ENCODE data around the gene FLNB.
A peak's percentile ranks its signal among the peaks of the same experiment; 100 is the strongest.

The FLNB gene

DNA sequence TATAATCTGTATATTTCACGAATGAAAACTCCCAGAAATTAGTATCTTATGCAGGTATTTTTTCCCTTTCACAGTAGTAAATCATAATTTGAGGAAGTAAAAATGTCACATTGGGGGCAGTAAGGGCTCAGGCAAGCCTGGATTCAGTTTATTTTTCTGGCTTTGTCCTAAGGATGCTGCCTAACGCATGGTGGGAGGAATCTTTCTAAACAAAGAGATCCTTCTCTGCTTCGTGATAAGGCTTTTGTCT, 166.9 kb downstream of the FLNB start:
- no peak for DNase-seq
- Histone ChIP-seq H2AK5ac (ENCODE audit: low read length, severe bottlenecking) (no peak overlapping the region), H2AFZ (ENCODE audit: low read depth, low read length) (no peak overlapping the region)

DNA sequence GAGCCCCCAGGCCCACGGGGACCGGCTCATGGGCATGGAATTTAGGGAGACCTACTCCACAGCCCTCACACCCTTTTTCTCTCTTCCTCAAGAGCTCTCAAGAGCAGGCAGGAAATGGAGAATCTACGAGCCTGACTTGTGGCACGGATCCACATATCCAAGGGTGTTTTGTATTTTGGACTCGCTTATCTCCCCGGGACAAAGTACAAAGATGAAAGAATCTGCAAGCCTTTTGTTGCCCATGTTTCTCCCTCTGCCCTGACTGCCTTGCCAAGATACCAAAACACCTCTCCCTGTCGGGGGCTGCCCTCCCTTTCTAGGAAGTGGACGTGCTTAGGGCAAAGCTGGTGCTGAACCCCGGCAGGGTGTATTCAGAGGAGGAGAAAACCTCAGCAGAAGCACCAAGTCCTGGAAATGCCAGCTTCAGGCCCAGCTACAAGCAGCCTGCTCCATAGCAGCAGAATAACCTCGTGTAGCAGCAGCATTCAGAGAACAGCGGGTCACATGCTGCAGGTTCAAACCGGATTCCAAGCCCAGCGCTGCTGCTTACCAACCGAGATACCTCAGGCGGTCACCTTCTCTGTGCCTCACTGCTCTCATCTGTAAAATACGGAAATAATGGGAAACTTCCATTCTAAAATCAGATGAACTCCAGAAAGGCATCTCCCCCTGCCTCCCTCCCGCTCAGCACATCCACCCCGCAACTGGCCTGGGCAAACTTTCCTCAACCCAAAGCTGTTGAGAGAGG, 167.4 kb downstream of the FLNB start:
- Histone ChIP-seq H3K14ac (ENCODE audit: low read length in 2 of 2) (peak overlapping the region in 1 of 2 experiments; percentile 74), H2BK15ac (ENCODE audit: low read depth, poor library complexity, severe bottlenecking) (no peak overlapping the region), H3K4me3 (ENCODE audit: insufficient read depth in 1 of 2, low read depth in 1 of 2, low read length in 2 of 2) (peak overlapping the region in 1 of 2 experiments; percentile 41), H3K23ac (ENCODE audit: low read length in 2 of 2) (peak overlapping the region in 1 of 2 experiments; percentile 74), H3K79me1 (replicated peaks; ENCODE audit: low read length, poor library complexity, severe bottlenecking) (no peaks in the 10 kb centered on the region), H3K9ac (ENCODE audit: low read length) (peak overlapping the region; percentile 48), H3K27ac (ENCODE audit: low read length, poor library complexity, severe bottlenecking) (no peak overlapping the region), H4K8ac (ENCODE audit: low read length) (peak overlapping the region; percentile 50), H2BK120ac (ENCODE audit: low read depth, low read length) (no peak overlapping the region), H3K4ac (ENCODE audit: low read depth in 1 of 2, low read length in 2 of 2) (peak overlapping the region; percentile 7 to 56), H2BK12ac (ENCODE audit: low read length in 2 of 2) (no peak overlapping the region), H3K36me3 (ENCODE audit: control insufficient read depth in 1 of 2, insufficient read depth in 2 of 2, low read depth in 1 of 2, low read length in 2 of 2) (peaks cover 14 to 31% of the 10 kb centered on the region in 2 experiments), H3K9me3 (ENCODE audit: control insufficient read depth, low read length) (no peaks in the 10 kb centered on the region), H2BK5ac (ENCODE audit: low read depth, low read length, poor library complexity, severe bottlenecking) (no peak overlapping the region), H4K91ac (ENCODE audit: low read length) (no peak overlapping the region), H2AK5ac (ENCODE audit: low read length, severe bottlenecking) (no peak overlapping the region), H3K18ac (ENCODE audit: low read depth in 1 of 2, low read length in 2 of 2) (peak overlapping the region in 1 of 2 experiments; percentile 49), H3K27me3 (ENCODE audit: control insufficient read depth in 1 of 2, insufficient read depth in 1 of 2, low read length in 2 of 2) (no peaks in the 10 kb centered on the region), H3K4me2 (ENCODE audit: low read length, poor library complexity, severe bottlenecking) (no peak overlapping the region), H3K4me1 (ENCODE audit: control insufficient read depth, insufficient read depth, low read depth, low read length) (peaks cover 15% of the 10 kb centered on the region), H2AFZ (ENCODE audit: low read depth, low read length) (no peak overlapping the region)
- WGBS = 63% methylated on average over 14 of the region's 18 CpGs
- peak; percentile 37 for DNase-seq

More for the DNA sequence above, 166.9 kb downstream of the FLNB start:
- Histone ChIP-seq H2BK12ac (ENCODE audit: low read length in 2 of 2) (no peak overlapping the region), H3K4me1 (ENCODE audit: control insufficient read depth, insufficient read depth, low read depth, low read length) (peaks cover 12% of the 10 kb centered on the region), H2BK5ac (ENCODE audit: low read depth, low read length, poor library complexity, severe bottlenecking) (no peak overlapping the region), H3K79me1 (replicated peaks; ENCODE audit: low read length, poor library complexity, severe bottlenecking) (no peaks in the 10 kb centered on the region), H3K18ac (ENCODE audit: low read depth in 1 of 2, low read length in 2 of 2) (no peak overlapping the region), H4K91ac (ENCODE audit: low read length) (no peak overlapping the region), H4K8ac (ENCODE audit: low read length) (no peak overlapping the region), H3K36me3 (ENCODE audit: control insufficient read depth in 1 of 2, insufficient read depth in 2 of 2, low read depth in 1 of 2, low read length in 2 of 2) (peaks cover 19 to 36% of the 10 kb centered on the region in 2 experiments), H2BK15ac (ENCODE audit: low read depth, poor library complexity, severe bottlenecking) (no peak overlapping the region), H3K9ac (ENCODE audit: low read length) (peak overlapping the region; percentile 48), H3K23ac (ENCODE audit: low read length in 2 of 2) (no peak overlapping the region), H3K4ac (ENCODE audit: low read depth in 1 of 2, low read length in 2 of 2) (peak overlapping the region in 1 of 2 experiments; percentile 7), H3K4me3 (ENCODE audit: insufficient read depth in 1 of 2, low read depth in 1 of 2, low read length in 2 of 2) (no peak overlapping the region), H3K14ac (ENCODE audit: low read length in 2 of 2) (no peak overlapping the region), H3K27me3 (ENCODE audit: control insufficient read depth in 1 of 2, insufficient read depth in 1 of 2, low read length in 2 of 2) (no peaks in the 10 kb centered on the region), H3K27ac (ENCODE audit: low read length, poor library complexity, severe bottlenecking) (no peak overlapping the region), H2BK120ac (ENCODE audit: low read depth, low read length) (no peak overlapping the region), H3K4me2 (ENCODE audit: low read length, poor library complexity, severe bottlenecking) (no peak overlapping the region), H3K9me3 (ENCODE audit: control insufficient read depth, low read length) (no peaks in the 10 kb centered on the region)
- WGBS = 30% methylated on average over 2 of the region's 3 CpGs

DNA sequence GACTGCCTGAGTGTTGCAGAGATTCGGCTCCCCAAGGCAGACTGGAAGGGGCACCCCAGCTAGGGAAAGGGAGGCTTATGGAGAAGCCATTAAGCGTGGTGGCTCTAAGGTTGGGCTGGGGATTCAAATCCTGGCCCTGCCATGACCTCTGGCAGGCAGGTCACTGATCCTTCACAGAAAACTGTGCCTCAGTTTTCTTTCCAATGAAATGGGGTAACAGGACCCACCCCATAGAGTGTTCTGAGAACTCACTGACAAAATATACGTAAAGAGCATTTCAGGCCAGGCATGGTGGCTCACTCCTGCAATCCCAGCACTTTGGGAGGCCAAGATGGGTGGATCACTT, 167.9 kb downstream of the FLNB start:
- no peak overlapping the region for H3K4me3 ChIP-seq (ENCODE audit: insufficient read depth in 1 of 2, low read depth in 1 of 2, low read length in 2 of 2)
- H2BK5ac ChIP-seq (ENCODE audit: low read depth, low read length, poor library complexity, severe bottlenecking) = no peak overlapping the region
- peak overlapping the region; percentile 48 for H3K9ac ChIP-seq (ENCODE audit: low read length)
- H4K91ac ChIP-seq (ENCODE audit: low read length) = no peak overlapping the region
- no peak overlapping the region for H4K8ac ChIP-seq (ENCODE audit: low read length)
- no peaks in the 10 kb centered on the region for H3K79me1 ChIP-seq (replicated peaks; ENCODE audit: low read length, poor library complexity, severe bottlenecking)
- no peak overlapping the region for H2AK5ac ChIP-seq (ENCODE audit: low read length, severe bottlenecking)
- no peak overlapping the region for H3K4me2 ChIP-seq (ENCODE audit: low read length, poor library complexity, severe bottlenecking)
- no peak for DNase-seq
- no peak overlapping the region for H2AFZ ChIP-seq (ENCODE audit: low read depth, low read length)
- H2BK15ac ChIP-seq (ENCODE audit: low read depth, poor library complexity, severe bottlenecking) = no peak overlapping the region
- H3K4ac ChIP-seq (ENCODE audit: low read depth in 1 of 2, low read length in 2 of 2) = no peak overlapping the region
- no peak overlapping the region for H2BK120ac ChIP-seq (ENCODE audit: low read depth, low read length)
- peaks cover 8 to 28% of the 10 kb centered on the region in 2 experiments for H3K36me3 ChIP-seq (ENCODE audit: control insufficient read depth in 1 of 2, insufficient read depth in 2 of 2, low read depth in 1 of 2, low read length in 2 of 2)
- H2BK12ac ChIP-seq (ENCODE audit: low read length in 2 of 2) = no peak overlapping the region
- H3K27ac ChIP-seq (ENCODE audit: low read length, poor library complexity, severe bottlenecking) = no peak overlapping the region
- H3K18ac ChIP-seq (ENCODE audit: low read depth in 1 of 2, low read length in 2 of 2) = no peak overlapping the region
- no peak overlapping the region for H3K14ac ChIP-seq (ENCODE audit: low read length in 2 of 2)
- H3K9me3 ChIP-seq (ENCODE audit: control insufficient read depth, low read length) = no peaks in the 10 kb centered on the region
- peaks cover 15% of the 10 kb centered on the region for H3K4me1 ChIP-seq (ENCODE audit: control insufficient read depth, insufficient read depth, low read depth, low read length)
- WGBS = 98% methylated on average over 3 of the region's 3 CpGs
- peak overlapping the region in 1 of 2 experiments; percentile 50 for H3K23ac ChIP-seq (ENCODE audit: low read length in 2 of 2)
- peaks cover 0 to 4% of the 10 kb centered on the region in 2 experiments for H3K27me3 ChIP-seq (ENCODE audit: control insufficient read depth in 1 of 2, insufficient read depth in 1 of 2, low read length in 2 of 2)

DNA sequence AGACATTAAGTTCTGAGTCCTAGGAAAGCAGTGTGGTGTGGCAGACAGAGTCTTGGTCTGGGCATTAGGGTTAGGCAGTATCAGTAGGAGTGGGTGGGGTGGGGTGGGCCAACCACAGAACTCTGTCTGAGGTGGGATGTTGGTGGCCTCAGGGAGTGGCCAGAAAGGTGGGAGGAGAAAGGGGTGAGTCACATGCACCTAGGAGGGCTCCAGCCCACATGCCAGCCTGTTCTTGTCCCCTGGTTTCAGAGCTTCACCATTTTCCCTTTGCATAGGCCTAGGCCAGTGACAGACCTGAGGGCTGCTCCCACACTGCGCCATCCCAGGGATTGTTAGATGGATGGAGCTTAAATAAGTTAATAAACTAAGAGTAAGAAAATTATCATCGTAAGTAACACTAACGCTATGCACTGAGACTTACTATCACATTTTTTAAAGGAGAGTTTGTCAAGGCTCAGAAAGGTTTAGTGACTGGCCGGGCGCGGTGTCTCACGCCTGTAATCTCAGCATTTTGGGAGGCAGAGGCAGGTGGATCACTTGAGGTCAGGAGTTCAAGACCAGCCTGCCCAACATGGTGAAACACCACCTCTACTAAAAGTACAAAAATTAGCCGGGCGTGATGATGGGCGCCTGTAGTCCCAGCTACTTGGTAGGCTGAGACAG, 168.7 kb downstream of the FLNB start:
- Histone ChIP-seq H3K27ac (ENCODE audit: low read length, poor library complexity, severe bottlenecking) (no peak overlapping the region), H4K91ac (ENCODE audit: low read length) (no peak overlapping the region), H2BK120ac (ENCODE audit: low read depth, low read length) (no peak overlapping the region), H3K23ac (ENCODE audit: low read length in 2 of 2) (no peak overlapping the region), H3K18ac (ENCODE audit: low read depth in 1 of 2, low read length in 2 of 2) (no peak overlapping the region), H2BK15ac (ENCODE audit: low read depth, poor library complexity, severe bottlenecking) (no peak overlapping the region), H3K4ac (ENCODE audit: low read depth in 1 of 2, low read length in 2 of 2) (no peak overlapping the region), H3K4me1 (ENCODE audit: control insufficient read depth, insufficient read depth, low read depth, low read length) (peaks cover 17% of the 10 kb centered on the region), H3K9ac (ENCODE audit: low read length) (no peak overlapping the region), H3K4me3 (ENCODE audit: insufficient read depth in 1 of 2, low read depth in 1 of 2, low read length in 2 of 2) (no peak overlapping the region), H2BK5ac (ENCODE audit: low read depth, low read length, poor library complexity, severe bottlenecking) (no peak overlapping the region), H2AFZ (ENCODE audit: low read depth, low read length) (no peak overlapping the region), H3K36me3 (ENCODE audit: control insufficient read depth in 1 of 2, insufficient read depth in 2 of 2, low read depth in 1 of 2, low read length in 2 of 2) (peaks cover 2 to 20% of the 10 kb centered on the region in 2 experiments), H2AK5ac (ENCODE audit: low read length, severe bottlenecking) (no peak overlapping the region), H3K4me2 (ENCODE audit: low read length, poor library complexity, severe bottlenecking) (no peak overlapping the region), H3K9me3 (ENCODE audit: control insufficient read depth, low read length) (no peaks in the 10 kb centered on the region), H3K27me3 (ENCODE audit: control insufficient read depth in 1 of 2, insufficient read depth in 1 of 2, low read length in 2 of 2) (peaks cover 0 to 8% of the 10 kb centered on the region in 2 experiments), H3K79me1 (replicated peaks; ENCODE audit: low read length, poor library complexity, severe bottlenecking) (no peaks in the 10 kb centered on the region), H3K14ac (ENCODE audit: low read length in 2 of 2) (no peak overlapping the region), H2BK12ac (ENCODE audit: low read length in 2 of 2) (no peak overlapping the region), H4K8ac (ENCODE audit: low read length) (no peak overlapping the region)
- no peak for DNase-seq
- WGBS = 93% methylated on average over 5 of the region's 10 CpGs

Measured in mesenchymal stem cell (in vitro differentiated cells and primary cell).